ENCODE data around the gene NAP1L4.
A peak's percentile ranks its signal among the peaks of the same experiment; 100 is the strongest.

The NAP1L4 gene

DNA sequence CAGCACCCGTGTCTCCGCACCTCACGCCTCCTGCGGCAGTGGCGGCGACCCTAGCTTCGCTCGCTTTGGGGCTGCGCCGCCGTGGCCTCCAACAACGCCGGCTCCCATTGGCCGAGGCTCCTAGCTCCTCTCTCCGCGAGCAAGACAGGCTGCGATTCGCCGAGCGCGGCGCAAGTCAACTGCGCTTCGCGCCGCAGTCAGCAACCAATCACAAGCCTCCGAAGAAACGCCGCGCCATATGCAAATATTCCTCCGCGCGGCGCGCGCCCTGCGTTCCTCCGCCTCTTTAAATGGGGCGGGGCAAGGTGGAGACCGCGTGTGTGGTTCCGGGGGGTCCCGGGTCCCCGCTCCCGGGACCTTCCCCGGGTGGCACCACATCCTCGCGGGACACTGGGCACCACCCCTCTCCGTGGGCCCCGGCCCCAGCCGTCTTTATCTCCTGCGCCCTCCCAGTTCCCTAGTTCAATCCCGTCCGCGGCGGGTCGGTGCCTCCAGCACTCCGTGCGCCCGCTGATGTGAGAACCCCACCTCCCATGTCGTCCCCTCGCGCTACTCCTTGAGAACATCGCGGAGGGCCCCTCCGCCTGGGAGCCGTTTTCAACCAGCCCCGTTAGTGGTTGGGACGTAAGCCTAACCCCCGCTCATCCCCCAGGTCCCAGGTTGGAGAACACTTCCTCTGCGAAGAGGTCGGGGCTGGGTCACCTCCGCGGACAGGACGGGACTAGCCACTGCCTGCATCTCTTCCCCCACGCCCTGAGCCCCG is at the start of gene NAP1L4:
Gene NAP1L4 (minus strand): TSS at position 96 of the 763 bp plus-strand sequence. CDS start 13,109 bp downstream, outside the sequence.
- DNase-seq: peak; percentile 97

DNA sequence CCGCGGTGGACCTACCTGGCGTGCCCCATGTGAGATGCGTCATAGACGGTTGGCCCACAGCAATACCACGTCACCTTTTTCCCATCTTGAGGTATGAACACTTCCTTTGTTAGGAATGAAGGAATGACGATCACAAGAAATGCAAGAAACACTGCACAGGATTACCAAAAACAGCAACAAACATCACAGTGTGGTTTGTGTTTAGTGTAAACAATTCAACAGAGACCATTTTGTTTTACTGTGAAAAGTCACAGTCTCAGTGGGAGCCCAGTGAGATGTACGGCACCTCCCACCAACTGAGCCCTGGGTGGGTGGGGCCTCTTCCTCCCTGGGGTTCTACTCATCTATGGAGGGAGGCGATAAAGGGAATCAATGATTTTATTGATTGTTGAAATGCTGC is 48.8 kb upstream of the NAP1L4 start:
- DNase-seq: no peak

DNA sequence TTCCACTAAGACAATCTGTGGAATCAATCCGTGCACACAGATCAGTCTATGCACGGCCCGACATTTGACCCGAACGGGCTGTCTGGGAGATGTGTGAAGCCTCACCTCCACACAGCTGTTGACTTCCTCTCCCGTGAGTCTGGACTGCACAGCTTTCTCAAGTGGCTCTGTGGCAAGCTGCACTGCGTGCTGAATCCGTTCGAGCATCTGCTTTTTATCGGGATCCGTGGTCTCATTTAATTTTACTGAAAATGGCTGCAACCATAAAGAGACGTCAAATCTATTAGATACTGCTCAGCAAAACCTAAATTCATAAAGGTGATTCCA is 45.8 kb upstream of the NAP1L4 start:
- DNase-seq: no peak

GRCh38 chr11:3037040-3037944 is 45.2 kb upstream of the NAP1L4 start:
- DNase-seq: peak; percentile 72

GRCh38 chr11:3036419-3036818 is 44.3 kb upstream of the NAP1L4 start:
- no peak for DNase-seq

GRCh38 chr11:3035333-3035732 is 43.2 kb upstream of the NAP1L4 start:
- DNase-seq: no peak

GRCh38 chr11:3030289-3031070 is 38.4 kb upstream of the NAP1L4 start:
- DNase-seq: no peak

GRCh38 chr11:3028813-3029212 is 36.7 kb upstream of the NAP1L4 start:
- no peak for DNase-seq

DNA sequence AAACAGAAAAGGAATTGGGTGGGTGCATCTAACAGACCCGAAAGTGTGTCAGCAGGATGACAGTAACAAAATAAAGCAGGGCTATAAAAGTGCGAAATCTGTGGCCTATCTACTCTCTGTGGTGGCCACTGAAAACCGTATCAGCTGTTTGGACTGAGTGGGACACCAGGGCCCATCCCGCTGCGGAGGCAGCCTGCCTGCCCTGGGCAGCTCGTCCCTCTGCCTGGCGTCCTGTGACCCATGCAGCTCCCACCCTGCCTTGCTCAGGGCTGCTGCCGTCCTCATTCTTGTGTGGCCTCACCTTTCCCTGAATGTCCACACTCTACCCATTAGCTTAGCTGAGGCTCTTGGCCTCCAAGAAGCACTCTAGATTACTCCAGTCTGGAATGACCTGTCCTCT is 34.7 kb upstream of the NAP1L4 start:
- no peak for DNase-seq

DNA sequence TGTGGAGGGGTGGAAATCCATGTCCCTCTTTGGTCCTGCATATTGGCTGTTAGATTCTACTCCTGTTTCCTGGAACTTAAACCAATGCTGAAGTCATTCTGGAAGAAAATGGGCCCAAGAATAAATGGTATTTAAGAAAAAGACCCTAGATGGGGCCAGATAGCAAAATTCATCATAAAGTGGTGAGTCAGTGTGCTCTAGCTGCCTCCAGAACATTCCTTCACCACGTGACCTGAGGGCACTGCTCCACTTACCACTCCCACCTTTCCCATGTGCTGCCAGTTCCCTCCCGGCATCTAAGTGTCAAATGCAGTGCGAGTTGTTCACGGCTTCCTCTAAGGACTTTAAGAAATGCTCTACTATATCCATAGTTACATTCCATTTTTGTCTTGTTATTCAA is 30.9 kb upstream of the NAP1L4 start:
- DNase-seq: no peak

DNA sequence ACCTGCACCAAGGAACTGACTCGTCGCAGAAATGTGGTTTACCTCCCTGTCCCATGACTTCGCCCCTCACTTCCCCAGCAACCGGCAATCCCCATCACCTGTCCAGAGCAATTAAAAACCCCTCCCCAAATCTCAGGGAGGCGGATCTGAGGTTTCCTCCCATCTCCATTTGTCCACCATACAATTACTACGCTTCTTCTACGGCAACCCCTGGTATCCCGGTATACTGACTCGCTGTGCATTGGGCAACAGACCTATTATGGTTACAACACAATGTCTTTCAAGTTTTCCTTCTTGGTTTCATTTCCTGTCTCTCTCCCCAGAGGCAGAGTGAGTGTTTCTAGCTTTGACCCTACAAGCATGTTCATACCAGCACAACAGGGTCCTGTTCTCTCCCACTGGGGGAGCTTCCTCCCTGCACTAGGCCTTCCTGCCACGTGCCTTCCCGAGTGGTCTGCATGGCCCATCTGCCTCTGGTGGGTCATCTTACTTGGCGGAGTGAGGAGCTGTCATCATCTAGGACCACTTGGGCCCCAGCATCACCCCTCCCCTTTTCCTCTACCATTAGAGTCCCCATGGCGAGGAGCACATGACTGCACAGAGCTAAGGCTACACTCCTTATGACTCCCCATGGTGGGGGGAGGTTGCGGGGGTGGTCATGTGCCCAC is 30.3 kb upstream of the NAP1L4 start:
- no peak for DNase-seq

GRCh38 chr11:3021125-3021524 is 29.0 kb upstream of the NAP1L4 start:
- DNase-seq: peak; percentile 57

DNA sequence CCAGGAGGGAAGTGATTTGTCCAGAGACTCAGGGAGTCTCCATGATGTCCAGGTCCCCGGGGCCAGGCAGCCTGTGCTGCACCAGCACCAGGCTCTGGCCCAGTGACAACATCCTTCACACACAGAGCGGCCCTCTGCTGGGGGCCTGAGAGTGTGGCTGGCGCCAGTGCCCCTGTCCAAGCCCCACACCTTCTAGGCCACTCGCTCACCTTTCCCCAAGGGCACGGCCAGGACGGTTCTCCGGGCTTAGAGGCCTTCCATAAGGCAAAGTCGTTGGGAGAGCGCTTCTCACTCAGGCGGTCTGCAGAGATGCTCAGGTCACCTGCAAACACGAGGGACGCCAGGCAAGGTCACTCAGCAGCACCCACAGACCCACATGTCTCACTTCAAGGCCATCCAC is 27.9 kb upstream of the NAP1L4 start:
- no peak for DNase-seq

DNA sequence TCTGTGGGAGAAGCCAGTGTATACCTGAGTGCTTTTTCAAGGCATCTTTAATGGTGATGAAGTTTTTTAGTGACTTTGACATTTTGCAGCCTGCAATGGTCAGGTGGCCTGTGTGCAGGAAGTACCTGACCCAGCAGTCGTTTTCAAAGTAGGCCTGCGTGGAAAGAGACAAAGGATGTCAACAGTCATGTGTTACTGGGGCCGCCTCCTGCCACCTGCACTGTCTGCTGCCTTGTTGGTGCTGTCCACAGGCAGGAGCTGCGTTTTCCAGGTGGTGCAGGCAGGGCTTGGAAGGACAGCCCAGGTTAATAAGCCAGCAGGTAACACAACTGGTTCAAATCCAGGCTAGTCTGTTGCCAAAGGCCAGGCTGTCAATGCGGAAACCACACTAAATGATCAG is 26.5 kb upstream of the NAP1L4 start:
- no peak for DNase-seq

GRCh38 chr11:3016861-3017260 is 24.7 kb upstream of the NAP1L4 start:
- DNase-seq: no peak

GRCh38 chr11:3015796-3016195 is 23.7 kb upstream of the NAP1L4 start:
- no peak for DNase-seq

GRCh38 chr11:3014943-3015342 is 22.8 kb upstream of the NAP1L4 start:
- DNase-seq: no peak

DNA sequence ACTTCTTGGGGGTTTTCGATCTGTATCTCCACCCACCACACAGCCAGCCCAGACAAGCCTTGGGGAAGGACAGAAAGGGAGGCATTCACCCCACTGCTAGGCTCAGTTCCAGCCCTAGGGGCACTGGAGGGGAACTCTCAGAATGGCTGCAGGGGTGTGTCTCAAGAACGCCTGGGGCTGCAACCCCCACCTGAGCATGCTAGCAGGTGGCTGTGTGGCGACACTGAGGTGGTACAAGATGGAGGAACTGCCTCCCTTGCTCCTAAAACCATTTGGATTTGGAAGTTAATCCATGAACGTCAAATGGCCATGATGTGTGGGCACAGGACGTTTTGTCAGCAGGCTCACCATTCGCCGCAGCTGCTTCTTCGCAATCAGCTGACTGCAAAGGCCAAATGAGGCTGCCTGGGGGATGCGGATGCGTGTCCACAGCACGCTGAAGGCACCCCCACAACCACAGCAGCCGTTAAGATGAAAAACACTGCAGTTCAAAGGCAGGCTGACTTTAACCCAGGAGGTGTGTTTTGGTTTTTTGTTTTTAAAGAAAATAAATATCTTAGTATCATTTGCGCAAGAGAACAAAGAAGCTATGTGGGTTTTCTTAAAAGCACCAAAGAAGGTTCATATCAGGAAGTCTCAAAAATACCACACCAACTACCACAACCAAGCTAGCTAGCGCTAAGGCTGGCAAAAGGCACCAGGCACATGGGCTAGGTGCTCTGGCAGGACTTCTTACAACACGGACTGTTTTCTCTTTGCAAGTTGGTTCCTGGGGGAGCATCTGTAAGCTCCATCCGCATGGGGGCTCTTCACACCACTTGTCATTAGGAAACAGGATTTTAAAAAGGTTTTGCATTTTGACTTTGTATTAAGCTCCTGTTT is 22.2 kb upstream of the NAP1L4 start:
- DNase-seq: no peak

DNA sequence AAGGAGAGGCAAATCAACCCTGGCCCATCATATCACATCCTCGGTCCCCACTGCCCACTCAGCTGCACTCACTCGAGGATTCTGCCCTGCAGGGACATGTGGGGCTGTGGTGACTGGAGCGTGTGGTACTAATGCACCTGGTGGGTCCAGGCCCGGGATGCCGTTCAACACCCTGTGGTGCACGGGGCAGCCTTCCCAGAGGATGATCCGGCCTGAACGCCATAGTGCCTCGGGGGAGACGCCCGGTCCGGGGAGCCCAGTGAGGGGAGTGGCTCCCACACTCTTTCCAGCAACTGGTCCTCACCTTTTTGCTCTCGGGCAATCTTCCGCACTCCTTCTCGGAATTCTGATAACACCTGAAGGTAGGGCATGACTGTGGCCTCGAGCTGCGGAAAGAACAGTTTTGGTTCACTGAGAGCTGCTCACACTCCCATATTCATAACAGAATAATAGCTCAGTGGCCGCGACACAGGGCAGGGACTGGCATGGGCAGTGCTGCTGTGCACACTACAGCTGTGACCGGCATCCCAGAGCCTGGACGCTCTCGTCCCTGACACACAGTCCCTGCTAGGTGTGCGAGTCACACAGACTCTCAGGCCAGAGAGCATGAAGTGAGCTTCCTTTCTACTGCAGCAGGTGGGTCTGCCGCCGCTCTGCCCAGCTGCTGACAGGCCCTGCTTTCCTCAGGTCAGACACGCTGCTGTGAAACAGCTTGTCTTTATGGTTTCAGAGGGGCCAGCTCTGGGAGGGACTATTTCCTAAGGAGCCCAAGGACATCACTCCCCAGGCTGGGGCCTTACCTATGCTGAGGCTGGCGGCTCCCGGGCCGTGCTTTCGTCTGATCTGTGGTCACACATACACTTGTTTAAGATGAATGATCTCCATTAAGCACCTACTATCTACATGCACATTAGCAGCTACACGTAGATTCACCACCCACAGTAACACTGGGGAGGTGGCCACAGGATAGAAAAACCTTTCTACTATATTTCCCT is 20.1 kb upstream of the NAP1L4 start:
- no peak for DNase-seq

DNA sequence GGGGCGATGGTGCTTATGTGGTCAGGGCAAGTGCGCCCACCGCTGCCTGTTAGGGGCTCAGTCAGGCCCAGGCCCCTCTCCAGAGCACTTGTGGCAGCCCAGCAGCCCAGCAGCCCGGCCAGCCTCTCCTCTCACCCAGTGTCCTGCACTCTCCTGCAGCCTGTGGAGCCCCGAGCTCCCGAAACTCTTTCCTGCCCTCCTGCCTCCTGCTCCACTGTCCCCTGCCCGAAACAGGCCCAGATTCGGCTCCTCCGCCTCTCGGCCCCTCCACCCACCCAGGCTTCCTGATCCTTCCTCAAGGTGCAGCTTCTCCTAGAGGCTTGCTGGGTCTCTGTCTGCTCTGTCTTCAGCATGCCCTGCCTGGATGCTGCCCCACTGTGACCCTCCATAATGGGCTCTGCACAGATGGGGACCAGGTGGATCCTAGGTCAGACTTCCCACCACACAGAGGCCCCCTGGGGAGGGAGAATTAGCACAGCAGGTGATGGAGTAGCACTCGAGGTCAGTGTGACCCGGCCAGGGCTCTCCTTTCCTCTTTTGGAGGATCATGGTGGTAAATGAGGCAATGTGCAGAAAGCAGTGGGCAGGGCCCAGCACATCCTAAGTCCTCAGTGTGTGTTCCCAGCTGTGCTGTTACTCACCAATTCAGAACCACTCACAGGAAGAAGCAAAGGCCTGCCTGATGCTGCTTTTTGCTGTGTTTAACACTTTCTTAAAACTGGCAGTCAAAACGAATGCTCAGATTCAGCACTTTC is 18.6 kb upstream of the NAP1L4 start:
- no peak for DNase-seq

All from hematopoietic multipotent progenitor cell treated with erythropoietin and hydrocortisone succinate and interleukin-3 and kit ligand, for 8 days (in vitro differentiated cells).